COR-L47 (cell line): ENCODE data around the gene IFT122.

Experiments
- DNase-seq: peaks from one replicate; lab custom pipeline; 2025; lab: John Stamatoyannopoulos, UW

IFT122 gene

GRCh38 chr3:129519449-129519848 lies 79.4 kb downstream of the IFT122 start:
- no peak for DNase-seq

DNA sequence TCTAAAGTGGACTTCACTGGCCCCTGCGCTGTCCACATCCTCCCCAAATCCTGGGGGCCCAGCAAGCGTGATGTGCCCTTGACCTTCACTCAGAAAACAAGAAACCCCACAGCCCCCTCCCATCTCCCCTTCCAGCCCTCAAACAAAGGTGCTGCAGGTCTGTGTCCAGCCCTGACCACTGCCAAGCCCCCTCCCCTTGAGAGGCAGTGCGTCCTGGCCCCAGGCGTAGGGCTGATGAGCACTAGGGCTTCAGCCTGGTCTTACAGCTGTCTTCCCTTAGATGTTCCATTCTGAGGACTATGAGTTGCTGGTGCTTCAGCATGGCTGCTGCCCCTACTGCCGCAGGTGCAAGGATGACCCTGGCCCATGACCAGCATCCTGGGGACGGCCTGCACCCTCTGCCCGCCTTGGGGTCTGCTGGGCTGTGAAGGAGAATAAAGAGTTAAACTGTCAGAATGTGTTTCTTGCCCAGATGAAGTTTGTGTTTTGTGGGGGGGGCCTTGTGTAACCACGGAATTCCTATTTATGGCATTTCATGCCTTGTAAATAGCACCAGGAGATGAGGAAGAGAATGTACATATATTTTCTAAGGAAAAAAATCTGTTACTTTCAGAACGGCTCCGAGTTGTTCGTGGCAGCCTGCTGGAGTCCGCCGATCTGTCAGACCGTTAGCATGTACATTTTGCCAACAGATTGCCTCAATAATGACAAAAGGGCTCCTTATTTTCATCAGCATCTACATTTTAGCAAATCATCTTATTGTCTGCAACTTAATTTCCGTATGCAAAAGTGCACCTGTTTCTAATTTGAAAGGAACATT lies 80.1 kb downstream of the IFT122 start:
- no peak for DNase-seq

DNA sequence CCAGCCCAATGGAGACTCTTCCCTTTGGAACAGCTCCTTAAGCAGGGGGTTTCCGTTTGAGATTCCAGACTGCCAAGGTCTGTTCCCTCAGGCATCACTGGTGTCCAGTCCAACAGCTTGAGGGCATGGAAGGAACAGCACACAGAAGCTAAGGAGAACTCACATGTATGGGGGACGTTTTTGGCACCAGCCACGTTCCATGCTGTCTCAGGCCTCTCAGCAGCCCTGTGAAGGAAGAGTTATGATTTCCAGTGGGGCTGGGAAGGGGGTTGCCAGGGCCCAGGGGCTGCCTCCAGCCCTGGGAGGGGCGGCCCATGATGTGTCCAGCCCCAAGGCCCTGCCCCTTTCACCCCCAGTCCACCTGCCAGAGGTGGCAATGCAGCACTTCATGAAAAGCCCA lies 80.9 kb downstream of the IFT122 start:
- no peak for DNase-seq

GRCh38 chr3:129521611-129522010 lies 81.6 kb downstream of the IFT122 start:
- no peak for DNase-seq

GRCh38 chr3:129522953-129523352 lies 82.9 kb downstream of the IFT122 start:
- no peak for DNase-seq

- no peak for DNase-seq
Observed at GRCh38 chr3:129524081-129524480, 84.1 kb downstream of the IFT122 start.

GRCh38 chr3:129525341-129525968 lies 85.4 kb downstream of the IFT122 start:
- DNase-seq, result no peak

GRCh38 chr3:129526121-129526900 lies 86.3 kb downstream of the IFT122 start:
- no peak for DNase-seq

DNA sequence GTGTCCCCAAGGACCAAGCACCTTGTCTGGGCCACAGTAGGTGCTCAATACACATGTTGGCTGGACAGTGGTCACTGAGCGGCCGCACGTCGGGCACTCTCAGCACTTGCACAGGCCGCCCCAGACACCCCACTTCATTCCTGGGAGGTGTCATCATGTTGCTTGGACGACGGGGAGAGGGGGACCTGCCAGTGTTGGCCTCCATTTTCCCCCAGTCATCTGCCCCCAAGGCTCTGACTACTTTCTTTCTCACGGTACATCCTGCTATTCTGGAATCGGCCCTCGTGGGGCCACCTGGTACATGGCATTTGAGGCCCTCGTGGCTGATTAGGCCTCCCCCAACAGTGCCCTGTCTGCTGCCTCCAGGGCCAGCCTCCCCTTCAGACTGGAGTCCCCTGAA lies 87.2 kb downstream of the IFT122 start:
- no peak for DNase-seq

DNA sequence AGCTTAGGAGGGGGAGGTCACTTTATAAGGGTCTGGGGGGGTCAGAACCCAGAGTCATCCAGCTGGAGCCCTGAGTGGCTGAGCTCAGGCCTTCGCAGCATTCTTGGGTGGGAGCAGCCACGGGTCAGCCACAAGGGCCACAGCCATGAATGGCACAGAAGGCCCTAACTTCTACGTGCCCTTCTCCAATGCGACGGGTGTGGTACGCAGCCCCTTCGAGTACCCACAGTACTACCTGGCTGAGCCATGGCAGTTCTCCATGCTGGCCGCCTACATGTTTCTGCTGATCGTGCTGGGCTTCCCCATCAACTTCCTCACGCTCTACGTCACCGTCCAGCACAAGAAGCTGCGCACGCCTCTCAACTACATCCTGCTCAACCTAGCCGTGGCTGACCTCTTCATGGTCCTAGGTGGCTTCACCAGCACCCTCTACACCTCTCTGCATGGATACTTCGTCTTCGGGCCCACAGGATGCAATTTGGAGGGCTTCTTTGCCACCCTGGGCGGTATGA lies 88.6 kb downstream of the IFT122 start, which contains the start of gene RHO:
RHO (plus strand) TSS at position 51 of the 512 bp plus-strand sequence; CDS start at position 146, 95 bp downstream.
- DNase-seq, result no peak

- DNase-seq, result no peak
Observed at GRCh38 chr3:129529436-129530210, 89.6 kb downstream of the IFT122 start.

- DNase-seq, result no peak
Observed at GRCh38 chr3:129530251-129530791, 90.3 kb downstream of the IFT122 start.

DNA sequence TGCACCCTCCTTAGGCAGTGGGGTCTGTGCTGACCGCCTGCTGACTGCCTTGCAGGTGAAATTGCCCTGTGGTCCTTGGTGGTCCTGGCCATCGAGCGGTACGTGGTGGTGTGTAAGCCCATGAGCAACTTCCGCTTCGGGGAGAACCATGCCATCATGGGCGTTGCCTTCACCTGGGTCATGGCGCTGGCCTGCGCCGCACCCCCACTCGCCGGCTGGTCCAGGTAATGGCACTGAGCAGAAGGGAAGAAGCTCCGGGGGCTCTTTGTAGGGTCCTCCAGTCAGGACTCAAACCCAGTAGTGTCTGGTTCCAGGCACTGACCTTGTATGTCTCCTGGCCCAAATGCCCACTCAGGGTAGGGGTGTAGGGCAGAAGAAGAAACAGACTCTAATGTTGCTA lies 90.8 kb downstream of the IFT122 start:
- no peak for DNase-seq

- DNase-seq, result no peak
Observed at GRCh38 chr3:129531699-129532098, 91.7 kb downstream of the IFT122 start.

GRCh38 chr3:129532261-129532660 lies 92.2 kb downstream of the IFT122 start:
- no peak for DNase-seq

GRCh38 chr3:129533406-129533805 lies 93.4 kb downstream of the IFT122 start:
- no peak for DNase-seq

DNA sequence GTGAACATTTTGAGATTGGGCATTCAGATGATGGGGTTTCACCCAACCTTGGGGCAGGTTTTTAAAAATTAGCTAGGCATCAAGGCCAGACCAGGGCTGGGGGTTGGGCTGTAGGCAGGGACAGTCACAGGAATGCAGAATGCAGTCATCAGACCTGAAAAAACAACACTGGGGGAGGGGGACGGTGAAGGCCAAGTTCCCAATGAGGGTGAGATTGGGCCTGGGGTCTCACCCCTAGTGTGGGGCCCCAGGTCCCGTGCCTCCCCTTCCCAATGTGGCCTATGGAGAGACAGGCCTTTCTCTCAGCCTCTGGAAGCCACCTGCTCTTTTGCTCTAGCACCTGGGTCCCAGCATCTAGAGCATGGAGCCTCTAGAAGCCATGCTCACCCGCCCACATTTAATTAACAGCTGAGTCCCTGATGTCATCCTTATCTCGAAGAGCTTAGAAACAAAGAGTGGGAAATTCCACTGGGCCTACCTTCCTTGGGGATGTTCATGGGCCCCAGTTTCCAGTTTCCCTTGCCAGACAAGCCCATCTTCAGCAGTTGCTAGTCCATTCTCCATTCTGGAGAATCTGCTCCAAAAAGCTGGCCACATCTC lies 94.5 kb downstream of the IFT122 start:
- no peak for DNase-seq

- DNase-seq, result no peak
Observed at GRCh38 chr3:129535075-129535474, 95.1 kb downstream of the IFT122 start.

GRCh38 chr3:129536374-129536667 lies 96.3 kb downstream of the IFT122 start:
- no peak for DNase-seq

DNA sequence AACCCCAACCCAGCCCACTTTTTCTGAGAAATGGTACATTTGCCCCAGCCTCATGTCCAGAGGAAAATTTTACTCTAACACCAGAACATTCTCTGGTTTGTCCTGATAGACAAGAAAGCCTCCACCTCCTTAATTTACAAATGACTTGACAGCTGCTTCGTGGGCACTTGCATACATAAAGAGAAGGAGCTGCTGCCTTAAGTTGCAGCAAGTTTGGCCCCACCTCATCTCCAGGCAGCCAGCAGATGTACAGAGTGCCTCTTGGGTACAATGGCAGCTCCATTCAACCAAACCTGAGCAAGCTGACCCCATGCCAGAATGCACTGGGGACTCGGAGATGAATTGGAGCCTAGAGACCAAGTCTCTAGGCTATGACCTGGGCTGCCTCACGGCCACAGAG lies 96.8 kb downstream of the IFT122 start:
- DNase-seq, result no peak

DNA sequence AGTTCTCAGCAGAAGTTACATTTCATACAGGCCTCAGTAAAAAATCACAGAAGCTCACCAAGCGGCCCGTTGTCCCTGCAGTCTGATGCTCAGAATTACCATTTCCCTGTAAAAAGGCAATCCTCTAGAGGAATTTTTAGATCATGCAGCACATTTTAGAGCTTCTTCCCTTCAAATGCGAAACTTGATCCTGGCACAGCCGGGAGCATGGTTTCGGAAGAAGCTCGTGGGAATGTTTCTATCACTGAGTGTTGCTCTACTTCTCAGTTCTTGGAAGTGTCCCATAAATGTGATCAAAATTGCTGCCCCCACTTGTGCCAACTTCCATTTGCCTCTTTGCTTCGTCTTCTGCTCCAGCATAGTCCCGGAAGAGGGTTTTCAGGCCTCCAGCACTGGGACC lies 99.2 kb downstream of the IFT122 start:
- no peak for DNase-seq
